ENCODE results near the gene GARIN3. TPM values are rescaled to one million over a fixed set of nuclear protein-coding genes. Genes with fewer than 3 reads are reported as not detected.

Gene GARIN3
- total and polyA plus RNA-seq, 2 donors (not counting 3 experiments of a cell fraction or from before 2014, with no cell fraction given), result not detected

DNA sequence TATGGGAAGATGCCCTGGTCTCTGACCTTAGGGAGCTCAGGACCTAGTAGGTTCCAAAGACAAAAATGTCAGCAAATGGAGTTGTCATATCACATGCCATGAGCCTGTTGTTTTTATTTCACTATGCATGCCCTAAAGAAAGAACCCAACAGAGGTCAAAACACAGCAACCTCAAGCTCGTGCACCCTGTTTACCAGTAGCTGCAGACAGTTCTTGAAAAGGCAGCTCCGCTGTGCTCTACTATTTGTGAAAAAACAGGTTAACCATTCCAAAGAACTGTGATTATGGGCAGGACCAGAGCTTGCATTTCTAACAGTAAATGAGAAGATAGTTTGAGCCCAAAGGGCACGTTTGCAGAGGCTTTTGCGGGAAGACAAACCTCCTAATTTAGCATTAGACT lies 37.4 kb upstream of the GARIN3 start:
- no TSS peak for BruUV-seq (replicated peaks)
- POLR2A ChIA-PET, result no interaction called here
- no peak for DNase-seq (ENCODE audit: low read depth, low spot score)
- Histone ChIP-seq H2AFZ (ENCODE audit: low read depth, low read length) (no peak overlapping the region), H3K36me3 (ENCODE audit: control insufficient read depth in 2 of 2, extremely low read depth in 1 of 2, insufficient read depth in 2 of 2, low read length in 2 of 2) (no peaks in the 10 kb centered on the region), H3K27ac (ENCODE audit: insufficient read depth, low read depth, low read length) (no peak overlapping the region), H3K9me1 (replicated peaks; ENCODE audit: control insufficient read depth, extremely low read depth, insufficient read depth, low read length) (no peaks in the 10 kb centered on the region), H3K79me2 (ENCODE audit: control insufficient read depth, insufficient read depth, low read length) (no peaks in the 10 kb centered on the region), H3K4me3 (replicated peaks in 1 of 3; ENCODE audit: insufficient read depth in 1 of 3, low read depth in 1 of 3, low read length in 3 of 3) (no peak overlapping the region), H4K20me1 (replicated peaks; ENCODE audit: control insufficient read depth, extremely low read depth, insufficient read depth, low read length) (no peaks in the 10 kb centered on the region), H3K4me2 (ENCODE audit: insufficient read depth, low read length) (no peak overlapping the region), H3K27me3 (ENCODE audit: control insufficient read depth in 2 of 2, insufficient read depth in 2 of 2, low read length in 2 of 2) (no peaks in the 10 kb centered on the region), H3K9me3 (replicated peaks; ENCODE audit: control insufficient read depth, insufficient read depth, low read length) (no peaks in the 10 kb centered on the region), H3K9ac (replicated peaks; ENCODE audit: extremely low read depth, insufficient read depth, low read length) (no peak overlapping the region), H3K4me1 (ENCODE audit: control insufficient read depth, extremely low read depth, insufficient read depth, low read length) (no peaks in the 10 kb centered on the region)
- CTCF ChIA-PET, result no interaction called here
- TF ChIP-seq EZH2 (IDR thresholded peaks at IDR 0.05; ENCODE audit: borderline replicate concordance, low read depth, low read length, severe bottlenecking), result no peak
- no peak for FAIRE-seq
- intact Hi-C loops (cut with micrococcal nuclease), result no loop called here
- dilution Hi-C loops (cut with MboI; ENCODE audit: extremely low pct_ligation_motif_present, low sequenced_read_pairs), result no loop called here

DNA sequence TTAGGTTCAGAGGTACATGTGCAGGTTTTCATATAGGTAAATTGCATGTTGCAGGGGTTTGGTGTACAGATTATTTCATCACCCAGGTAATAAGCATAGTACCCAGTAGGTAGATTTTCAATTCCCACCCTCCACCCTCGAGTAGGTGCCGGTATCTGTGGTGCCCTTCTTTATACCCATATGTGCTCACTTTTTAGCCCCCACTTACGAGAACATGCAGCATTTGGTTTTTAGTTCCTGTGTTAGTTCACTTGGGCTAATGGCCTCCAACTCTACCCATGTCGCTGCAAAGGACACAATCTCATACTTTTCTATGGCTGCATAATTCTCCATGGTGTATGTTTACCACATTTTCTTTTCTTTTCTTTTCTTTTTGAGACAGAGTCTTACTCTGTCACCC lies 35.8 kb upstream of the GARIN3 start:
- FAIRE-seq, result no peak
- H3K27me3 ChIP-seq (ENCODE audit: control insufficient read depth in 2 of 2, insufficient read depth in 2 of 2, low read length in 2 of 2), result no peaks in the 10 kb centered on the region
- H3K27ac ChIP-seq (ENCODE audit: insufficient read depth, low read depth, low read length), result no peak overlapping the region
- H3K79me2 ChIP-seq (ENCODE audit: control insufficient read depth, insufficient read depth, low read length), result no peaks in the 10 kb centered on the region
- dilution Hi-C loops (cut with MboI; ENCODE audit: extremely low pct_ligation_motif_present, low sequenced_read_pairs), result no loop called here
- DNase-seq (ENCODE audit: low read depth, low spot score), result no peak
- H3K9me3 ChIP-seq (replicated peaks; ENCODE audit: control insufficient read depth, insufficient read depth, low read length), result no peaks in the 10 kb centered on the region
- CTCF ChIA-PET, result no interaction called here
- no peaks in the 10 kb centered on the region for H4K20me1 ChIP-seq (replicated peaks; ENCODE audit: control insufficient read depth, extremely low read depth, insufficient read depth, low read length)
- no peaks in the 10 kb centered on the region for H3K9me1 ChIP-seq (replicated peaks; ENCODE audit: control insufficient read depth, extremely low read depth, insufficient read depth, low read length)
- no peaks in the 10 kb centered on the region for H3K36me3 ChIP-seq (ENCODE audit: control insufficient read depth in 2 of 2, extremely low read depth in 1 of 2, insufficient read depth in 2 of 2, low read length in 2 of 2)
- no peak overlapping the region for H3K9ac ChIP-seq (replicated peaks; ENCODE audit: extremely low read depth, insufficient read depth, low read length)
- POLR2A ChIA-PET, result no interaction called here
- no peak overlapping the region for H3K4me3 ChIP-seq (replicated peaks in 1 of 3; ENCODE audit: insufficient read depth in 1 of 3, low read depth in 1 of 3, low read length in 3 of 3)
- no TSS peak for BruUV-seq (replicated peaks)
- H3K4me1 ChIP-seq (ENCODE audit: control insufficient read depth, extremely low read depth, insufficient read depth, low read length), result no peaks in the 10 kb centered on the region
- intact Hi-C loops (cut with micrococcal nuclease), result no loop called here
- no peak overlapping the region for H3K4me2 ChIP-seq (ENCODE audit: insufficient read depth, low read length)
- H2AFZ ChIP-seq (ENCODE audit: low read depth, low read length), result no peak overlapping the region
- no peak for TF ChIP-seq FOS (IDR thresholded peaks at IDR 0.05; ENCODE audit: borderline replicate concordance, insufficient read depth, low read length)
- TF ChIP-seq, protein P1, sequence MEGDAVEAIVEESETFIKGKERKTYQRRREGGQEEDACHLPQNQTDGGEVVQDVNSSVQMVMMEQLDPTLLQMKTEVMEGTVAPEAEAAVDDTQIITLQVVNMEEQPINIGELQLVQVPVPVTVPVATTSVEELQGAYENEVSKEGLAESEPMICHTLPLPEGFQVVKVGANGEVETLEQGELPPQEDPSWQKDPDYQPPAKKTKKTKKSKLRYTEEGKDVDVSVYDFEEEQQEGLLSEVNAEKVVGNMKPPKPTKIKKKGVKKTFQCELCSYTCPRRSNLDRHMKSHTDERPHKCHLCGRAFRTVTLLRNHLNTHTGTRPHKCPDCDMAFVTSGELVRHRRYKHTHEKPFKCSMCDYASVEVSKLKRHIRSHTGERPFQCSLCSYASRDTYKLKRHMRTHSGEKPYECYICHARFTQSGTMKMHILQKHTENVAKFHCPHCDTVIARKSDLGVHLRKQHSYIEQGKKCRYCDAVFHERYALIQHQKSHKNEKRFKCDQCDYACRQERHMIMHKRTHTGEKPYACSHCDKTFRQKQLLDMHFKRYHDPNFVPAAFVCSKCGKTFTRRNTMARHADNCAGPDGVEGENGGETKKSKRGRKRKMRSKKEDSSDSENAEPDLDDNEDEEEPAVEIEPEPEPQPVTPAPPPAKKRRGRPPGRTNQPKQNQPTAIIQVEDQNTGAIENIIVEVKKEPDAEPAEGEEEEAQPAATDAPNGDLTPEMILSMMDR (IDR thresholded peaks at IDR 0.05; ENCODE audit: extremely low read depth in 1 of 2, insufficient read depth in 1 of 2, low read depth in 1 of 2, low read length in 2 of 2), result no peak
- TF ChIP-seq MYC (IDR thresholded peaks at IDR 0.05; ENCODE audit: low read depth, low read length), result no peak
- TF ChIP-seq POLR2AphosphoS5 (IDR thresholded peaks at IDR 0.05; ENCODE audit: insufficient read depth, low read depth, low read length), result no peak
- TF ChIP-seq GATA2 (IDR thresholded peaks at IDR 0.05; ENCODE audit: insufficient read depth, insufficient read length, low read depth, low read length), result no peak
- TF ChIP-seq, protein P2, sequence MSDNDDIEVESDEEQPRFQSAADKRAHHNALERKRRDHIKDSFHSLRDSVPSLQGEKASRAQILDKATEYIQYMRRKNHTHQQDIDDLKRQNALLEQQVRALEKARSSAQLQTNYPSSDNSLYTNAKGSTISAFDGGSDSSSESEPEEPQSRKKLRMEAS (IDR thresholded peaks at IDR 0.05; ENCODE audit: insufficient read depth, insufficient read length), result no peak
- TF ChIP-seq POLR2A (IDR thresholded peaks at IDR 0.05; ENCODE audit: low read depth, low read length), result no peak
- TF ChIP-seq EZH2 (IDR thresholded peaks at IDR 0.05; ENCODE audit: borderline replicate concordance, low read depth, low read length, severe bottlenecking), result no peak
- no peak for TF ChIP-seq JUN (IDR thresholded peaks at IDR 0.05; ENCODE audit: borderline replicate concordance, insufficient read depth, insufficient read length, low read depth)
